H9 (cell line): ENCODE data around the gene ACVR1B. TPM values are rescaled to one million over a fixed set of nuclear protein-coding genes. Genes with fewer than 3 reads are reported as not detected.

Experiments used
- DNase-seq: peaks from one replicate; pipeline ENCODE4 v3.0.0-alpha.2; 2017
- H2AFZ ChIP-seq: one replicate; pipeline ENCODE4 v1.6.1; 2013; ENCODE audit warnings: mild to moderate bottlenecking, low read length, control low read depth, moderate library complexity
- H2AK5ac ChIP-seq: 2 replicates; pipeline ENCODE4 v1.6.1; 2013; ENCODE audit warnings: low read length, control low read depth, mixed read lengths; ENCODE audit not compliant: insufficient read length
- H2BK120ac ChIP-seq: one replicate; pipeline ENCODE4 v1.6.1; 2013; ENCODE audit warnings: low read depth, mild to moderate bottlenecking, low read length, control low read depth, inconsistent platforms; ENCODE audit not compliant: poor library complexity, severe bottlenecking
- H2BK12ac ChIP-seq: 2 replicates; pipeline ENCODE4 v1.6.1; 2013; ENCODE audit warnings: low read length, control low read depth, mixed read lengths, low read depth; ENCODE audit not compliant: insufficient read length
- H2BK15ac ChIP-seq: 2 replicates; pipeline ENCODE4 v1.6.1; 2013; ENCODE audit warnings: low read depth, low read length, control low read depth
- H2BK20ac ChIP-seq: one replicate; pipeline ENCODE4 v1.6.1; 2013; ENCODE audit warnings: low read depth, mild to moderate bottlenecking, low read length, control low read depth, inconsistent platforms; ENCODE audit not compliant: poor library complexity, severe bottlenecking
- H2BK5ac ChIP-seq: 2 replicates; pipeline ENCODE4 v1.6.1; 2013; ENCODE audit warnings: low read length, control low read depth, mixed read lengths; ENCODE audit not compliant: insufficient read length
- H3K14ac ChIP-seq: 2 replicates; pipeline ENCODE4 v1.6.1; 2013; ENCODE audit warnings: low read length, control low read depth; ENCODE audit not compliant: insufficient read depth
- H3K18ac ChIP-seq: 2 replicates; pipeline ENCODE4 v1.6.1; 2013; ENCODE audit warnings: low read depth, mild to moderate bottlenecking, mixed read lengths, low read length, control low read depth; ENCODE audit not compliant: insufficient read length
- H3K23ac ChIP-seq: 2 replicates; pipeline ENCODE4 v1.6.1; 2013; ENCODE audit warnings: low read length, control low read depth, mixed read lengths, low read depth; ENCODE audit not compliant: insufficient read length
- H3K23me2 ChIP-seq: 2 replicates; pipeline ENCODE4 v1.6.1; 2013; ENCODE audit warnings: low read depth, mild to moderate bottlenecking, mixed read lengths, low read length, control low read depth; ENCODE audit not compliant: insufficient read length, poor library complexity, severe bottlenecking
- H3K27ac ChIP-seq: 2 replicates; pipeline ENCODE4 v1.5.1; 2013; ENCODE audit warnings: low read length, control low read depth, mixed read lengths, low read depth; ENCODE audit not compliant: insufficient read length
- H3K27me3 ChIP-seq: 2 replicates; pipeline ENCODE4 v1.6.1; 2013; ENCODE audit warnings: low read length, control low read depth, inconsistent platforms; ENCODE audit not compliant: insufficient read depth
- H3K4ac ChIP-seq: 2 replicates; pipeline ENCODE4 v1.6.1; 2013; ENCODE audit warnings: low read depth, mild to moderate bottlenecking, control low read depth, inconsistent platforms, low read length, moderate library complexity
- H3K4me1 ChIP-seq: 2 replicates; pipeline ENCODE4 v1.6.1; 2013; ENCODE audit warnings: low read length, control low read depth, inconsistent platforms; ENCODE audit not compliant: insufficient read depth
- H3K4me2 ChIP-seq: 2 replicates; pipeline ENCODE4 v1.6.1; 2013; ENCODE audit warnings: low read length, control low read depth, mixed read lengths; ENCODE audit not compliant: insufficient read length, insufficient read depth
- H3K56ac ChIP-seq: 2 replicates; pipeline ENCODE4 v1.6.1; 2013; ENCODE audit warnings: low read depth, mild to moderate bottlenecking, mixed read lengths, low read length, control low read depth; ENCODE audit not compliant: insufficient read length
- H3K79me1 ChIP-seq: 2 replicates; pipeline ENCODE4 v1.6.1; 2013; ENCODE audit warnings: low read depth, mild to moderate bottlenecking, moderate library complexity, low read length, control low read depth, inconsistent platforms; ENCODE audit not compliant: insufficient read depth, poor library complexity, severe bottlenecking
- H3K79me2 ChIP-seq: 2 replicates; pipeline ENCODE4 v1.6.1; 2013; ENCODE audit warnings: low read length, control low read depth, inconsistent platforms; ENCODE audit not compliant: insufficient read depth
- H3K9ac ChIP-seq: 2 replicates; pipeline ENCODE4 v1.6.1; 2013; ENCODE audit warnings: low read length, control low read depth, mixed read lengths; ENCODE audit not compliant: insufficient read length; ENCODE audit errors: extremely low read depth
- H3K9me3 ChIP-seq: one replicate; pipeline ENCODE4 v1.6.1; 2013; ENCODE audit warnings: low read depth, low read length, inconsistent platforms; ENCODE audit not compliant: control insufficient read depth
- H3T11ph ChIP-seq: one replicate; pipeline ENCODE4 v1.6.1; 2013; ENCODE audit warnings: mild to moderate bottlenecking, low read length, control low read depth, inconsistent platforms
- H4K20me1 ChIP-seq: one replicate; pipeline ENCODE4 v1.6.1; 2013; ENCODE audit not compliant: control insufficient read depth, insufficient read length, insufficient read depth
- H4K5ac ChIP-seq: 2 replicates; pipeline ENCODE4 v1.6.1; 2013; ENCODE audit warnings: low read depth, mild to moderate bottlenecking, mixed read lengths, low read length, control low read depth; ENCODE audit not compliant: insufficient read length
- H4K8ac ChIP-seq: replicated peaks from 2 replicates; pipeline ENCODE4 v1.6.1; 2013; ENCODE audit warnings: low read length, control low read depth, mixed read lengths, low read depth; ENCODE audit not compliant: insufficient read length
- H4K91ac ChIP-seq: 2 replicates; pipeline ENCODE4 v1.6.1; 2013; ENCODE audit warnings: low read depth, mild to moderate bottlenecking, moderate library complexity, mixed read lengths, low read length, control low read depth; ENCODE audit not compliant: insufficient read length
- H3K27ac Mint-ChIP-seq, 3 experiments: 2 replicates in 2 of 3; 3 replicates in 1 of 3; pipeline ENCODE4 v1.8.0; 2020 to 2021; ENCODE audit warnings: mixed read lengths in 3 of 3, mild to moderate bottlenecking in 1 of 3, moderate library complexity in 1 of 3
- H3K27me3 Mint-ChIP-seq: 2 replicates; pipeline ENCODE4 v1.8.0; 2021; ENCODE audit warnings: low read depth, mild to moderate bottlenecking, moderate library complexity, mixed read lengths
- H3K36me3 Mint-ChIP-seq, 3 experiments: 2 replicates in 2 of 3; 3 replicates in 1 of 3; pipeline ENCODE4 v1.8.0; 2020 to 2021; ENCODE audit warnings: low read depth in 3 of 3, mixed read lengths in 3 of 3; ENCODE audit not compliant: insufficient read depth in 1 of 3
- H3K4me1 Mint-ChIP-seq, 2 experiments: 2 replicates each; pipeline ENCODE4 v1.8.0; 2020; ENCODE audit warnings: mixed read lengths in 2 of 2
- H3K4me3 Mint-ChIP-seq, 2 experiments: 2 replicates in 1 of 2; 3 replicates in 1 of 2; pipeline ENCODE4 v1.8.0; 2020 to 2021; ENCODE audit warnings: mild to moderate bottlenecking in 2 of 2, mixed read lengths in 2 of 2, moderate library complexity in 1 of 2
- H3K9me3 Mint-ChIP-seq, 2 experiments: 2 replicates in 1 of 2; 3 replicates in 1 of 2; pipeline ENCODE4 v1.8.0; 2020; ENCODE audit warnings: mild to moderate bottlenecking in 2 of 2, mixed read lengths in 2 of 2, moderate library complexity in 1 of 2
- CTCF ChIP-seq: fragments of 200-600 bp; sonication (generic); conservative IDR thresholded peaks from 3 replicates; pipeline ENCODE4 v1.8.0; 2021; ENCODE audit warnings: antibody characterized with exemption, mild to moderate bottlenecking
- whole genome bisulfite sequencing: extraction: QIAGEN DNeasy Blood & Tissue Kit; methylation state at CpG from one replicate; pipeline ENCODE4 v1.1.7; 2013; ENCODE audit warnings: missing lambda C conversion rate, low lambda C conversion rate, mixed read lengths; ENCODE audit not compliant: insufficient read length; ENCODE audit errors: extremely low coverage; 5-methylcytosine and 5-hydroxymethylcytosine counted together
- total RNA-seq: library from RNA; stranded (reverse); gene quantifications from 2 replicates; pipeline ENCODE4 v1.2.1, GENCODE V29; 2021

The ACVR1B gene
- total RNA-seq, 1 experiment from 2014 or later: 16.3 TPM

- no peaks in the 10 kb centered on the region; a peak in 1 of 7 replicates for H3K36me3 Mint-ChIP-seq
- no peaks in the 10 kb centered on the region for H3K79me1 ChIP-seq
- H3K27ac Mint-ChIP-seq: no peak overlapping the region
- H3K27me3 Mint-ChIP-seq: peaks cover 72% of the 10 kb centered on the region
- H3K27me3 ChIP-seq: peaks cover 5% of the 10 kb centered on the region; the same call in 1 of the 2 replicates
- H2BK120ac ChIP-seq: no peak overlapping the region
- no peak for TF ChIP-seq CTCF
- H2BK12ac ChIP-seq: no peak overlapping the region
- no peak overlapping the region for H3T11ph ChIP-seq
- peak; percentile 83 for DNase-seq
- no peak overlapping the region for H4K8ac ChIP-seq
- H3K14ac ChIP-seq: no peak overlapping the region; the same call in 1 of the 2 replicates
- no peak overlapping the region for H4K91ac ChIP-seq
- H3K4me2 ChIP-seq: peak overlapping the region; percentile 66
- H3K9ac ChIP-seq: no peak overlapping the region
- no peak overlapping the region for H3K4ac ChIP-seq
- no peak overlapping the region for H2AFZ ChIP-seq
- no peak overlapping the region for H3K56ac ChIP-seq
- H4K20me1 ChIP-seq: no peaks in the 10 kb centered on the region
- no peaks in the 10 kb centered on the region for H3K9me3 ChIP-seq
- H2BK20ac ChIP-seq: no peak overlapping the region
- peaks cover 5% of the 10 kb centered on the region for H3K4me1 ChIP-seq
- H3K23ac ChIP-seq: no peak overlapping the region
- no peak overlapping the region for H3K18ac ChIP-seq
- WGBS: no CpG with 5 or more reads among the region's 14 CpGs
- H2BK15ac ChIP-seq: no peak overlapping the region
- no peak overlapping the region for H2BK5ac ChIP-seq
- no peak overlapping the region for H3K27ac ChIP-seq
- no peak overlapping the region for H2AK5ac ChIP-seq
- peaks cover 16% of the 10 kb centered on the region for H3K23me2 ChIP-seq
- H4K5ac ChIP-seq: no peak overlapping the region
- no peaks in the 10 kb centered on the region; a peak in 1 of 5 replicates for H3K9me3 Mint-ChIP-seq
- peak overlapping the region; percentile 62 to 81 for H3K4me3 Mint-ChIP-seq
- no peaks in the 10 kb centered on the region for H3K79me2 ChIP-seq
- peaks cover 23 to 39% of the 10 kb centered on the region in 2 experiments for H3K4me1 Mint-ChIP-seq
These were observed 71.3 kb downstream of the ACVR1B start for GRCh38 chr12:52022841-52023181.
